Retinal pigment epithelial cell (primary cell): ENCODE results near the gene SLC26A8.

Source experiments
- DNase-seq: peaks from one replicate; pipeline ENCODE4 v3.0.0-alpha.2; 2010; ENCODE audit warnings: low read depth
- H3K4me3 ChIP-seq: 2 replicates; pipeline ENCODE4 v1.5.1; 2011; ENCODE audit warnings: mild to moderate bottlenecking, low read length, control low read depth, moderate library complexity
- CTCF ChIP-seq: conservative IDR thresholded peaks from 2 replicates; pipeline ENCODE4 v1.5.1; 2011; ENCODE audit warnings: low read depth, low read length, control low read depth, inconsistent platforms

The SLC26A8 gene

GRCh38 chr6:36063318-36064060, 39.0 kb upstream of the SLC26A8 start:
- no peak overlapping the region for H3K4me3 ChIP-seq
- TF ChIP-seq CTCF = no peak
- DNase-seq = no peak

- no peak overlapping the region for H3K4me3 ChIP-seq
- DNase-seq = no peak
- no peak for TF ChIP-seq CTCF
Measured at GRCh38 chr6:36062247-36062646, 37.8 kb upstream of the SLC26A8 start.

GRCh38 chr6:36061236-36061635, 36.8 kb upstream of the SLC26A8 start:
- no peak for DNase-seq
- no peak overlapping the region for H3K4me3 ChIP-seq
- no peak for TF ChIP-seq CTCF

- H3K4me3 ChIP-seq = no peak overlapping the region
- TF ChIP-seq CTCF = no peak
- DNase-seq = no peak
Measured at GRCh38 chr6:36056178-36056577, 31.7 kb upstream of the SLC26A8 start.

GRCh38 chr6:36054956-36055355, 30.5 kb upstream of the SLC26A8 start:
- no peak for TF ChIP-seq CTCF
- no peak overlapping the region for H3K4me3 ChIP-seq
- no peak for DNase-seq

GRCh38 chr6:36054415-36054814, 30.0 kb upstream of the SLC26A8 start:
- no peak for TF ChIP-seq CTCF
- H3K4me3 ChIP-seq = no peak overlapping the region
- no peak for DNase-seq

- no peak for DNase-seq
- no peak overlapping the region for H3K4me3 ChIP-seq
- no peak for TF ChIP-seq CTCF
Measured at GRCh38 chr6:36053878-36054277, 29.4 kb upstream of the SLC26A8 start.
